DND-41 (cell line): ENCODE data around the gene ORAI2.

ENCODE experiments used
- ATAC-seq: fragments of 200-7000 bp; cut with Tn5 transposase; 3 replicates; pipeline ENCODE4 v1.9.1; 2021; ENCODE audit warnings: low read depth; ENCODE audit not compliant: insufficient read depth
- DNase-seq: peaks from one replicate; pipeline ENCODE4 v3.0.0-alpha.2; 2020
- H2AFZ ChIP-seq: 2 replicates; pipeline ENCODE4 v1.6.0; 2012; ENCODE audit warnings: low read depth, low read length
- H3K27ac ChIP-seq: 2 replicates; pipeline ENCODE4 v1.5.1; 2012; ENCODE audit warnings: low read length, inconsistent platforms
- H3K27me3 ChIP-seq: fragments of 200-600 bp; sonication (generic); 2 replicates; pipeline ENCODE4 v1.6.0; 2012; ENCODE audit warnings: low read length, mild to moderate bottlenecking, inconsistent platforms; ENCODE audit not compliant: insufficient read depth, poor library complexity
- H3K36me3 ChIP-seq: 2 replicates; pipeline ENCODE4 v1.5.1; 2012; ENCODE audit warnings: low read length, inconsistent platforms; ENCODE audit not compliant: insufficient read depth
- H3K4me1 ChIP-seq: 2 replicates; pipeline ENCODE4 v1.5.1; 2012; ENCODE audit warnings: mild to moderate bottlenecking, low read length; ENCODE audit not compliant: insufficient read depth
- H3K4me2 ChIP-seq: 2 replicates; pipeline ENCODE4 v1.6.0; 2012; ENCODE audit warnings: mild to moderate bottlenecking, moderate library complexity, low read length, inconsistent platforms; ENCODE audit not compliant: insufficient read depth
- H3K4me3 ChIP-seq, 2 experiments: fragments of 200-600 bp in 1 of 2; shearing (Covaris generic) in 1 of 2; 2 replicates each; pipeline ENCODE4 v1.5.1; 2012 to 2016; ENCODE audit warnings: inconsistent platforms in 2 of 2, low read length in 2 of 2, mild to moderate bottlenecking in 2 of 2, low read depth in 1 of 2, moderate library complexity in 1 of 2
- H3K79me2 ChIP-seq: 2 replicates; pipeline ENCODE4 v1.6.0; 2012; ENCODE audit warnings: low read length, inconsistent platforms; ENCODE audit not compliant: insufficient read depth
- H3K9ac ChIP-seq: 2 replicates; pipeline ENCODE4 v1.6.0; 2012; ENCODE audit warnings: low read depth, mild to moderate bottlenecking, inconsistent platforms, low read length, moderate library complexity
- H3K9me3 ChIP-seq: 2 replicates; pipeline ENCODE4 v1.5.1; 2012; ENCODE audit warnings: low read length, moderate library complexity, mild to moderate bottlenecking, inconsistent platforms; ENCODE audit not compliant: insufficient read depth, severe bottlenecking
- H4K20me1 ChIP-seq: 2 replicates; pipeline ENCODE4 v1.6.0; 2012; ENCODE audit warnings: low read length; ENCODE audit not compliant: insufficient read depth
- EZH2 ChIP-seq: IDR thresholded peaks from 3 replicates; pipeline ENCODE4 v1.6.1; 2012; ENCODE audit warnings: borderline replicate concordance, low read depth, mild to moderate bottlenecking, moderate library complexity, low read length, inconsistent platforms; ENCODE audit not compliant: severe bottlenecking
- TF ChIP-seq, protein P1 (sequence below): IDR thresholded peaks from 2 replicates; pipeline ENCODE4 v1.5.1; 2012; ENCODE audit warnings: borderline replicate concordance, low read length, moderate library complexity, mild to moderate bottlenecking; ENCODE audit not compliant: poor library complexity, severe bottlenecking; ENCODE audit errors: extremely low read depth

The ORAI2 gene

DNA sequence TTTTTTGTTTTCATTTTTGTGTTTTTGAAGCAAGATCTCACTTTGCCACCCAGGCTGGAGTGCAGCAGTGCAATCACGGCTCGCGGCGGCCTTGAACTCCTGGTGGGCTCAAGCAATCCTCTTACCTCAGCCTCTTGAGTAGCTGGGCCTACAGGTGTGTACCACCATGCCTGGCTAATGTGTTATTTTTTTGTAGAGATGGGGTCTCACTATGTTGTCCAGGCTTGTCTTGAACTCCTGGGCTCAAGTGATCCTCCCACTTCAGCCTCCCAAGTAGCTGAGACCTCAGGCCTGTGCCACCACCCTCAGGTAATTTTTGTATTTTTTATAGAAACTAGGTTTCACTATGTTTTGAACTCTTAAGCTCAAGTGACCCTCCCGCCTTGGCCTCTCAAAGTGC lies 22.5 kb upstream of the ORAI2 start:
- ATAC-seq = no peak
- Histone ChIP-seq H4K20me1 (peaks cover 4% of the 10 kb centered on the region; the same call in 1 of the 2 replicates), H3K27me3 (no peaks in the 10 kb centered on the region), H3K9ac (no peak overlapping the region), H3K4me2 (no peak overlapping the region), H3K4me3 (no peak overlapping the region), H3K9me3 (no peaks in the 10 kb centered on the region), H3K27ac (no peak overlapping the region), H3K4me1 (no peaks in the 10 kb centered on the region), H3K79me2 (peaks cover 11% of the 10 kb centered on the region; the same call in 1 of the 2 replicates), H2AFZ (no peak overlapping the region), H3K36me3 (peaks cover 96% of the 10 kb centered on the region)
- no peak for DNase-seq
- no peak for TF ChIP-seq EZH2
- TF ChIP-seq, protein P1, sequence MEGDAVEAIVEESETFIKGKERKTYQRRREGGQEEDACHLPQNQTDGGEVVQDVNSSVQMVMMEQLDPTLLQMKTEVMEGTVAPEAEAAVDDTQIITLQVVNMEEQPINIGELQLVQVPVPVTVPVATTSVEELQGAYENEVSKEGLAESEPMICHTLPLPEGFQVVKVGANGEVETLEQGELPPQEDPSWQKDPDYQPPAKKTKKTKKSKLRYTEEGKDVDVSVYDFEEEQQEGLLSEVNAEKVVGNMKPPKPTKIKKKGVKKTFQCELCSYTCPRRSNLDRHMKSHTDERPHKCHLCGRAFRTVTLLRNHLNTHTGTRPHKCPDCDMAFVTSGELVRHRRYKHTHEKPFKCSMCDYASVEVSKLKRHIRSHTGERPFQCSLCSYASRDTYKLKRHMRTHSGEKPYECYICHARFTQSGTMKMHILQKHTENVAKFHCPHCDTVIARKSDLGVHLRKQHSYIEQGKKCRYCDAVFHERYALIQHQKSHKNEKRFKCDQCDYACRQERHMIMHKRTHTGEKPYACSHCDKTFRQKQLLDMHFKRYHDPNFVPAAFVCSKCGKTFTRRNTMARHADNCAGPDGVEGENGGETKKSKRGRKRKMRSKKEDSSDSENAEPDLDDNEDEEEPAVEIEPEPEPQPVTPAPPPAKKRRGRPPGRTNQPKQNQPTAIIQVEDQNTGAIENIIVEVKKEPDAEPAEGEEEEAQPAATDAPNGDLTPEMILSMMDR = no peak

DNA sequence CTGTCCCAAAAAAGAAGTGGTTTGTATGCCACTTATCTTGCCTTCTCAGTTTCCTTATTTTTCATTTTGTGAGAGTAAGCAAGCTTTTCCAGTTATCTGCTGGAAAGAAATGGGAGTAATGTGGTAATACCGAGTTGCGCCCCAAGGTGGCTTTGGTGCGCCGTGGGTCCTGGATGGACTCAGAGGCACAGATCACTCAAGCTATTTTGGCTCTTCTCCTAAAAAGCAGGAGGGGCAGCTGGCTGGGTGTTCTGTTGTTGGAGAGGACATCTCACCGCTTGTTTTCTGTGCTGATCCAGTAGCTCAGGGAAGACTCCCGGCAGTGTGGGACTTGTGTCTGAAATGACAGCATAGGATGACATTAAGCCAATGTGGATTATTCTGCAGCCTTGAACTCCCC lies 20.8 kb upstream of the ORAI2 start:
- Histone ChIP-seq H3K4me3 (no peak overlapping the region), H3K4me1 (no peaks in the 10 kb centered on the region), H3K9ac (no peak overlapping the region), H3K79me2 (peaks cover 14% of the 10 kb centered on the region; the same call in 1 of the 2 replicates), H3K9me3 (no peaks in the 10 kb centered on the region), H4K20me1 (peaks cover 6% of the 10 kb centered on the region; the same call in 1 of the 2 replicates), H2AFZ (no peak overlapping the region), H3K36me3 (peaks cover 94% of the 10 kb centered on the region), H3K27me3 (no peaks in the 10 kb centered on the region), H3K27ac (no peak overlapping the region), H3K4me2 (no peak overlapping the region)
- ATAC-seq (no peak), DNase-seq (no peak)
- no peak for TF ChIP-seq EZH2
- TF ChIP-seq, protein P1 = peak; percentile 38

DNA sequence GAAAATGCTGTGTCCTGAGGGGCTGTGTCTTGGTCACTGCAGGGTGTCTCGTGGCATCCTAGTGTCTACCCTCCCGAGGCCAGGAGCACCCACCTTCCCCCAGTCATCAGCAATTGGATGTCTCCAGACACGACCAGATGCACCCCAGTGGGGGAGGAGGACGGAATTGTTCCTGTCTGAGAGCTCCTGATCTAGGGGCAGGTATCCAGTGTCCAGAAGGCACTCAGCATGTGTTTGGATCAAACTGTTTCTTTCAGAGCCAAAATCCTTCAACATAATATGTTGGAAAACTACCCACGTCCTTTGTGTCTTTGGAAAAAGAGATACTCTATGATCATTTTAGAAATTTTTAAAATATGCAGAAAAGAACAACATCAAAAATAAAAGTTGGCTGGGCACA lies 20.3 kb upstream of the ORAI2 start:
- H3K4me3 ChIP-seq = no peak overlapping the region
- H2AFZ ChIP-seq = no peak overlapping the region
- peaks cover 6% of the 10 kb centered on the region; the same call in 1 of the 2 replicates for H4K20me1 ChIP-seq
- H3K27ac ChIP-seq = no peak overlapping the region
- no peak overlapping the region for H3K9ac ChIP-seq
- ATAC-seq = no peak
- peaks cover 93% of the 10 kb centered on the region for H3K36me3 ChIP-seq
- H3K79me2 ChIP-seq = peaks cover 14% of the 10 kb centered on the region; the same call in 1 of the 2 replicates
- H3K9me3 ChIP-seq = no peaks in the 10 kb centered on the region
- H3K27me3 ChIP-seq = no peaks in the 10 kb centered on the region
- no peak for DNase-seq
- no peak overlapping the region for H3K4me2 ChIP-seq
- TF ChIP-seq, protein P1 = no peak
- TF ChIP-seq EZH2 = no peak
- H3K4me1 ChIP-seq = no peaks in the 10 kb centered on the region

DNA sequence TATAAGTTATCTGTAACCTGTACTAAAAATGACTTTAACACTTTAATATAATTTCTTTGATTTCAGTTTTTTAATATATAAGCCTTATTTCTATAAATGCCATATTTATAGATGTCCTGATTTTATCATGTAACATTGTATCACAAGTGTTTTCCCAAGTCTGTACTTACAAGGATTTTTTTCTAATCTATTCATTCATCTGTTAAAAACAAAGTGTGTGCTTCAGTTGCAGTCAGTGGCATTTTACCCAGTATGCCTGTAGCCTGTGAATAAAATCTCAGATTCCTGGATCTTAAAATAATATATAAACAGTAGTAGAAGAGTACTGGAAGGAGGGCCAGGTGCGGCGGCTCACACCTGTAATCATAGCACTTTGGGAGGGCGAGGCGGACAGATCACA lies 19.8 kb upstream of the ORAI2 start:
- peaks cover 93% of the 10 kb centered on the region for H3K36me3 ChIP-seq

More for the DNA sequence above, 19.8 kb upstream of the ORAI2 start:
- Histone ChIP-seq H3K27ac (no peak overlapping the region), H2AFZ (no peak overlapping the region), H3K4me1 (no peaks in the 10 kb centered on the region), H3K9ac (no peak overlapping the region), H3K9me3 (no peaks in the 10 kb centered on the region), H3K4me3 (no peak overlapping the region), H3K27me3 (no peaks in the 10 kb centered on the region), H3K79me2 (peaks cover 10% of the 10 kb centered on the region; the same call in 1 of the 2 replicates), H3K4me2 (no peak overlapping the region), H4K20me1 (peaks cover 6% of the 10 kb centered on the region; the same call in 1 of the 2 replicates)
- DNase-seq = no peak
- ATAC-seq = no peak
- TF ChIP-seq EZH2 = no peak
- TF ChIP-seq, protein P1 = no peak
